ENCODE results near the gene ETV6.

DNA sequence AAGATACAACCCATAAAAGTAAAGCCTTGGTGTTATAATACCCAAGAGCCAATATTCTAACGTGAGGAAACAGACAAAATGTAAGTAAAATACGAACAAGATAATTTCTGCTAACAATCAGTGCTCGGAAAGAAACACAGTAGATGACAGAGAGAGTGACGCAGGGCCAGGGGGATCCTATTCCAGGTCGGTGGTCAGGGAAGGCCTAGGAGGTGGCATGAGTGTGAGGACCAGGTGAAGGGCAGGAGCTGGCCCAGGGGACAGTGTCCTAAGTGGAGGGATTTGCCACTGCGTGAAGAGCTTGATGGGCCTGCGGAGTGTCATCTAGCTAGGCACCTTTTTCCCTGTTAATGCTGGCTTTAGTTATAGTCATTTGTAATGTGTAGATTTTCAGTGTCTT is 35.3 kb downstream of the ETV6 start:
- TF ChIP-seq CTCF (IDR thresholded peaks at IDR 0.05; ENCODE audit: borderline replicate concordance, extremely low read depth, low read length, poor library complexity, severe bottlenecking) (no peak), EZH2 (IDR thresholded peaks at IDR 0.05; ENCODE audit: borderline replicate concordance, low read depth, low read length, severe bottlenecking) (no peak)
